ENCODE measurements around the gene FMN2.
A peak's percentile ranks its signal among the peaks of the same experiment; 100 is the strongest.

The FMN2 gene

GRCh38 chr1:240455228-240455821 is 363.6 kb downstream of the FMN2 start:
- Histone ChIP-seq H3K4me2 (no peak overlapping the region), H4K20me1 (ENCODE audit: insufficient read depth) (no peaks in the 10 kb centered on the region), H3K4me1 (ENCODE audit: low read depth, poor library complexity, severe bottlenecking) (no peaks in the 10 kb centered on the region), H2AFZ (ENCODE audit: low read depth) (no peak overlapping the region), H3K9ac (no peak overlapping the region), H3K27me3 (ENCODE audit: insufficient read depth, low read depth) (no peaks in the 10 kb centered on the region), H3K79me2 (ENCODE audit: insufficient read depth, low read depth) (no peaks in the 10 kb centered on the region), H3K4me3 (IDR thresholded peaks at IDR 0.05; ENCODE audit: insufficient read depth, low read depth, low read length) (no peak overlapping the region), H3K27ac (no peak overlapping the region), H3K36me3 (ENCODE audit: insufficient read depth) (no peaks in the 10 kb centered on the region)
- peak; percentile 76 for TF ChIP-seq CTCF (conservative IDR thresholded peaks at IDR 0.05; ENCODE audit: low read depth, low read length)

- no peaks in the 10 kb centered on the region for H3K79me2 ChIP-seq (ENCODE audit: insufficient read depth, low read depth)
- H3K9ac ChIP-seq, result no peak overlapping the region
- H3K27ac ChIP-seq, result no peak overlapping the region
- TF ChIP-seq CTCF (conservative IDR thresholded peaks at IDR 0.05; ENCODE audit: low read depth, low read length), result no peak
- H4K20me1 ChIP-seq (ENCODE audit: insufficient read depth), result no peaks in the 10 kb centered on the region
- no peak overlapping the region for H3K4me3 ChIP-seq (IDR thresholded peaks at IDR 0.05; ENCODE audit: insufficient read depth, low read depth, low read length)
- no peak overlapping the region for H3K4me2 ChIP-seq
- H3K27me3 ChIP-seq (ENCODE audit: insufficient read depth, low read depth), result no peaks in the 10 kb centered on the region
- no peaks in the 10 kb centered on the region for H3K4me1 ChIP-seq (ENCODE audit: low read depth, poor library complexity, severe bottlenecking)
- H3K36me3 ChIP-seq (ENCODE audit: insufficient read depth), result no peaks in the 10 kb centered on the region
- no peak overlapping the region for H2AFZ ChIP-seq (ENCODE audit: low read depth)
Measured at GRCh38 chr1:240457203-240457602, 365.5 kb downstream of the FMN2 start.

- no peaks in the 10 kb centered on the region for H3K36me3 ChIP-seq (ENCODE audit: insufficient read depth)
- H3K4me2 ChIP-seq, result no peak overlapping the region
- no peaks in the 10 kb centered on the region for H3K27me3 ChIP-seq (ENCODE audit: insufficient read depth, low read depth)
- H3K79me2 ChIP-seq (ENCODE audit: insufficient read depth, low read depth), result no peaks in the 10 kb centered on the region
- no peak overlapping the region for H3K27ac ChIP-seq
- H3K9ac ChIP-seq, result no peak overlapping the region
- H3K4me3 ChIP-seq (IDR thresholded peaks at IDR 0.05; ENCODE audit: insufficient read depth, low read depth, low read length), result no peak overlapping the region
- no peak overlapping the region for H2AFZ ChIP-seq (ENCODE audit: low read depth)
- peaks cover 30% of the 10 kb centered on the region for H3K4me1 ChIP-seq (ENCODE audit: low read depth, poor library complexity, severe bottlenecking)
- no peak for TF ChIP-seq CTCF (conservative IDR thresholded peaks at IDR 0.05; ENCODE audit: low read depth, low read length)
- H4K20me1 ChIP-seq (ENCODE audit: insufficient read depth), result no peaks in the 10 kb centered on the region
Measured at GRCh38 chr1:240462277-240462676, 370.6 kb downstream of the FMN2 start.

GRCh38 chr1:240462766-240463395 is 371.2 kb downstream of the FMN2 start:
- no peak for TF ChIP-seq CTCF (conservative IDR thresholded peaks at IDR 0.05; ENCODE audit: low read depth, low read length)
- Histone ChIP-seq H2AFZ (ENCODE audit: low read depth) (no peak overlapping the region), H3K4me3 (IDR thresholded peaks at IDR 0.05; ENCODE audit: insufficient read depth, low read depth, low read length) (no peak overlapping the region), H3K9ac (no peak overlapping the region), H3K79me2 (ENCODE audit: insufficient read depth, low read depth) (no peaks in the 10 kb centered on the region), H3K4me2 (no peak overlapping the region), H3K36me3 (ENCODE audit: insufficient read depth) (no peaks in the 10 kb centered on the region), H3K27ac (no peak overlapping the region), H4K20me1 (ENCODE audit: insufficient read depth) (no peaks in the 10 kb centered on the region), H3K27me3 (ENCODE audit: insufficient read depth, low read depth) (no peaks in the 10 kb centered on the region), H3K4me1 (ENCODE audit: low read depth, poor library complexity, severe bottlenecking) (peaks cover 30% of the 10 kb centered on the region)
